Measurements from ENCODE around the gene NDUFA11. TPM values are rescaled to one million over a fixed set of nuclear protein-coding genes. Genes with fewer than 3 reads are reported as not detected.
A peak's percentile ranks its signal among the peaks of the same experiment; 100 is the strongest.

Gene NDUFA11
- total and polyA plus RNA-seq, 9 of the 15 experiments (the other 6 are each of a cell fraction or from before 2014, with no cell fraction given) = 63.3 to 486 (median 274) TPM

DNA sequence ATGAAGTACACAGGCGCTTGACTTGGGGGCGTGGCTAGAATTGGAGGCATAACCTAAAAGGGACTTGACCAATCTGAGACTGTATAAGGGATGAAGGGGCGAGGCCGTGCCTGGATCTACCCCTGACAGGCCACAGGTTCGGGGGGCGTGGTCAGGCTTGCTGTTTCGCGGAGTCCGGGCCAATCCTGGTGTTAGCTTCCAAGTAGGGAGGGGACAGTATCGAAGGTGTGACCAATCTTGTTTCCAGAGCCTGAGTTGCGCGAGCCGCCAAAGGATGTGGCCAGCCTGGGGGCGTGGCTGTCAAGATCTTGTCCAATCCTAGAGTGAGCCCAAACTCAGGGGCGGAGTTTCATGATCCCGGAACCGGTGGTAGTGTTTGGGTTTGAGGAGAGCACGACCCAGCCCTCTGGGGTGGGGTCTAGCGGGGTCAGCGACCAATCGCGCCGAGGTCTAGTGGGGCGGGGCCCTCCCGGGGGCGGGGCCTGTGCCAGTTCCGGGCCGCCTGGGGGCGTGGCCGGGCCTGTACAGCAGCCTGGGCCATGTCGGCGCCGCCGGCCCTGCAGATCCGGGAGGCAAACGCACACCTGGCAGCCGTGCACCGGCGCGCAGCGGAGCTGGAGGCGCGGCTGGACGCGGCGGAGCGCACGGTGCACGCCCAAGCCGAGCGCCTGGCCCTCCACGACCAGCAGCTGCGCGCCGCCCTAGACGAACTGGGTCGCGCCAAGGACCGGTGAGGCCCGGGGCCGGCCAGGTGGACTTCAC lies 943 bp upstream of the NDUFA11 start, which contains the start of gene VMAC (continued):
- TF ChIP-seq, protein P1, sequence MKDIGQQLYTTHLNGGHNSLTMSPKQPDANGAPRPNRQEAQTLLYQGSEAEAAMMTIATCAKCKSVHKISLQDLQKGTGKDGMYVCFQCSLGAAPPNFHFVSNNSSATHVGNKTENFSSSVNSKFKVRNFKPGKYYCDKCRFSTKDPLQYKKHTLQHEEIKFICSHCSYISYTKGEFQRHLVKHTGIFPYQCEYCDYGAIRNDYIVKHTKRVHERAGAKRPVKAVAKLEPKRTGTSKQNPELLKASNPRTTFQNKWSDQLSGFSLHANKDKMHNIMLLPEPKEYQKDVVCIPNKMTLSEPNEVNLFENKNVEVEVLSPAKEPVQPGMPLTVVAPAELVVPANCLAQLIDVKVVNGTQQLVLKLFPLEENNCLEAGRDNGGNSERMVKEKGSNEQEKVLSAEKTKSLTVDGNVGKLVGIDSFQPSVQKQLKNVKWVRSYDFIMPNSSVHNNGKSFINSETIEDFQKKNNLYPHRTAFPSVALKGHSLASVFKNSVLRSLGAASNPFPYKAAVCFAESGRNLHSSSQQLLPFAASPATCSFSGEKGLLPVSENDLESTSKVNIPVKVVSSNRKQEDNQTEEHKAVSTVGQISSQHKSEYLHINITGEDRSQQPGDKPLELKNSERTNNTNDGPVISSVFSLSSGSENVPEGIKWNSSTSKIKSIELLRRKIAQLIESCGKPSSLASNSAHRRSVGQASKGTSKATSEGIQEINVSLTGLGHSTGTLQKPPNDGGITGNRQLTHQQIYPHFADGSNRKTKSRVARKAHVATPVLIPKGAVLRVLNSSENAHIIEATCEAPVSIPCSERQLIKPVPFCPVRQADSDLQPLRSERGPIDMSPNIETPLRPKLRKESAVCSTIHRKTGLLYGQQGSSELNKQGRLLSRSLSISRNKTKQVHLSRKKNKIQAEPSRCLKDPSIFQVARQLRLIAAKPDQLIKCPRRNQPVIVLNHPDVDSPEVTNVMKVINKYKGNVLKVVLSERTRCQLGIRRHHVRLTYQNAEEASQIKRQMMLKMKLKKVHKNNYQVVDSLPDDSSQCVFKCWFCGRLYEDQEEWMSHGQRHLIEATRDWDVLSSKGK (CRISPR knock-in tag; IDR thresholded peaks at IDR 0.05) = no peak
- TF ChIP-seq SLC30A9 (CRISPR knock-in tag; IDR thresholded peaks at IDR 0.05) (no peak), GABPA (tag; conservative IDR thresholded peaks at IDR 0.05; ENCODE audit: low read depth) (peak; percentile 61; the same call in 1 of the 2 replicates), BCOR (IDR thresholded peaks at IDR 0.05) (no peak), NR2F6 (CRISPR knock-in tag; IDR thresholded peaks at IDR 0.05) (no peak; the same call in 1 of the 2 replicates), ZBTB1 (CRISPR knock-in tag; IDR thresholded peaks at IDR 0.05; ENCODE audit: borderline replicate concordance, low read depth) (0 out of 2 replicates have a peak, but pooled peaks have one; percentile 52), MECOM (CRISPR knock-in tag; IDR thresholded peaks at IDR 0.05) (no peak)
- TF ChIP-seq, protein P2, sequence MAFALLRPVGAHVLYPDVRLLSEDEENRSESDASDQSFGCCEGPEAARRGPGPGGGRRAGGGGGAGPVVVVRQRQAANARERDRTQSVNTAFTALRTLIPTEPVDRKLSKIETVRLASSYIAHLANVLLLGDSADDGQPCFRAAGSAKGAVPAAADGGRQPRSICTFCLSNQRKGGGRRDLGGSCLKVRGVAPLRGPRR (CRISPR knock-in tag; IDR thresholded peaks at IDR 0.05) = no peak
- TF ChIP-seq, protein P3, sequence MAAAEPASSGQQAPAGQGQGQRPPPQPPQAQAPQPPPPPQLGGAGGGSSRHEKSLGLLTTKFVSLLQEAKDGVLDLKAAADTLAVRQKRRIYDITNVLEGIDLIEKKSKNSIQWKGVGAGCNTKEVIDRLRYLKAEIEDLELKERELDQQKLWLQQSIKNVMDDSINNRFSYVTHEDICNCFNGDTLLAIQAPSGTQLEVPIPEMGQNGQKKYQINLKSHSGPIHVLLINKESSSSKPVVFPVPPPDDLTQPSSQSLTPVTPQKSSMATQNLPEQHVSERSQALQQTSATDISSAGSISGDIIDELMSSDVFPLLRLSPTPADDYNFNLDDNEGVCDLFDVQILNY (CRISPR knock-in tag; IDR thresholded peaks at IDR 0.05) = no peak
- TF ChIP-seq, protein P4, sequence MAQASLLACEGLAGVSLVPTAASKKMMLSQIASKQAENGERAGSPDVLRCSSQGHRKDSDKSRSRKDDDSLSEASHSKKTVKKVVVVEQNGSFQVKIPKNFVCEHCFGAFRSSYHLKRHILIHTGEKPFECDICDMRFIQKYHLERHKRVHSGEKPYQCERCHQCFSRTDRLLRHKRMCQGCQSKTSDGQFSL (CRISPR knock-in tag; IDR thresholded peaks at IDR 0.05) = no peak
- TF ChIP-seq, protein P4 (tag; IDR thresholded peaks at IDR 0.05) = no peak
- TF ChIP-seq, protein P5, sequence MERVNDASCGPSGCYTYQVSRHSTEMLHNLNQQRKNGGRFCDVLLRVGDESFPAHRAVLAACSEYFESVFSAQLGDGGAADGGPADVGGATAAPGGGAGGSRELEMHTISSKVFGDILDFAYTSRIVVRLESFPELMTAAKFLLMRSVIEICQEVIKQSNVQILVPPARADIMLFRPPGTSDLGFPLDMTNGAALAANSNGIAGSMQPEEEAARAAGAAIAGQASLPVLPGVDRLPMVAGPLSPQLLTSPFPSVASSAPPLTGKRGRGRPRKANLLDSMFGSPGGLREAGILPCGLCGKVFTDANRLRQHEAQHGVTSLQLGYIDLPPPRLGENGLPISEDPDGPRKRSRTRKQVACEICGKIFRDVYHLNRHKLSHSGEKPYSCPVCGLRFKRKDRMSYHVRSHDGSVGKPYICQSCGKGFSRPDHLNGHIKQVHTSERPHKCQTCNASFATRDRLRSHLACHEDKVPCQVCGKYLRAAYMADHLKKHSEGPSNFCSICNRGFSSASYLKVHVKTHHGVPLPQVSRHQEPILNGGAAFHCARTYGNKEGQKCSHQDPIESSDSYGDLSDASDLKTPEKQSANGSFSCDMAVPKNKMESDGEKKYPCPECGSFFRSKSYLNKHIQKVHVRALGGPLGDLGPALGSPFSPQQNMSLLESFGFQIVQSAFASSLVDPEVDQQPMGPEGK (CRISPR knock-in tag; IDR thresholded peaks at IDR 0.05; ENCODE audit: borderline replicate concordance) = no peak
- TF ChIP-seq, protein P6, sequence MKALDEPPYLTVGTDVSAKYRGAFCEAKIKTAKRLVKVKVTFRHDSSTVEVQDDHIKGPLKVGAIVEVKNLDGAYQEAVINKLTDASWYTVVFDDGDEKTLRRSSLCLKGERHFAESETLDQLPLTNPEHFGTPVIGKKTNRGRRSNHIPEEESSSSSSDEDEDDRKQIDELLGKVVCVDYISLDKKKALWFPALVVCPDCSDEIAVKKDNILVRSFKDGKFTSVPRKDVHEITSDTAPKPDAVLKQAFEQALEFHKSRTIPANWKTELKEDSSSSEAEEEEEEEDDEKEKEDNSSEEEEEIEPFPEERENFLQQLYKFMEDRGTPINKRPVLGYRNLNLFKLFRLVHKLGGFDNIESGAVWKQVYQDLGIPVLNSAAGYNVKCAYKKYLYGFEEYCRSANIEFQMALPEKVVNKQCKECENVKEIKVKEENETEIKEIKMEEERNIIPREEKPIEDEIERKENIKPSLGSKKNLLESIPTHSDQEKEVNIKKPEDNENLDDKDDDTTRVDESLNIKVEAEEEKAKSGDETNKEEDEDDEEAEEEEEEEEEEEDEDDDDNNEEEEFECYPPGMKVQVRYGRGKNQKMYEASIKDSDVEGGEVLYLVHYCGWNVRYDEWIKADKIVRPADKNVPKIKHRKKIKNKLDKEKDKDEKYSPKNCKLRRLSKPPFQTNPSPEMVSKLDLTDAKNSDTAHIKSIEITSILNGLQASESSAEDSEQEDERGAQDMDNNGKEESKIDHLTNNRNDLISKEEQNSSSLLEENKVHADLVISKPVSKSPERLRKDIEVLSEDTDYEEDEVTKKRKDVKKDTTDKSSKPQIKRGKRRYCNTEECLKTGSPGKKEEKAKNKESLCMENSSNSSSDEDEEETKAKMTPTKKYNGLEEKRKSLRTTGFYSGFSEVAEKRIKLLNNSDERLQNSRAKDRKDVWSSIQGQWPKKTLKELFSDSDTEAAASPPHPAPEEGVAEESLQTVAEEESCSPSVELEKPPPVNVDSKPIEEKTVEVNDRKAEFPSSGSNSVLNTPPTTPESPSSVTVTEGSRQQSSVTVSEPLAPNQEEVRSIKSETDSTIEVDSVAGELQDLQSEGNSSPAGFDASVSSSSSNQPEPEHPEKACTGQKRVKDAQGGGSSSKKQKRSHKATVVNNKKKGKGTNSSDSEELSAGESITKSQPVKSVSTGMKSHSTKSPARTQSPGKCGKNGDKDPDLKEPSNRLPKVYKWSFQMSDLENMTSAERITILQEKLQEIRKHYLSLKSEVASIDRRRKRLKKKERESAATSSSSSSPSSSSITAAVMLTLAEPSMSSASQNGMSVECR (CRISPR knock-in tag; IDR thresholded peaks at IDR 0.05) = no peak; the same call in none of the 2 replicates

All from K562 (cell line).